ENCODE measurements around the gene APP.
"Not testable (repeated sequence)": the region's sequence is repeated elsewhere in the genome, so short reads cannot be mapped to it uniquely, and the experiment has no call there.

The APP gene

DNA sequence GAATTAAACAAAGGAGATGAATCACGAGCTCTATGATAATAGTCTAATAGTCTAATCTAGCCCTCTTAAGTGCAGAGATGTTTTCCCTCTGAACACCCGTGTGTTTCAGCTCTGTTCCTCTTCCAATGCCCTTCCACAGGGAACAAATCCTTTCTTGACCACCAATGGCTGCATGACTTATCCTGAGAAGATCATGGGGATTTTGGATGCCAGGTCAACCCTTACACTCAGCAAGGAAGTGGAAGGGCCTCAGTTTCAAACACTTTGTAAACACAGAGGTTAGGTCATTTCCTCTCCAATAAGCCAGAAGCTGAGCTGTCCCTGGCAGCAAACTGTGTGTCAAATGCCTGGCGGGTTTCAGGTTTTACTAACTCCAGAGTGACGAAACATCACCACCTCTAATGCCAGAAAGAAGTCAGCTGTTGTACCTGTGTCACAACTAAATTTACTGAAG is 235.8 kb downstream of the APP start:
- no peak for DNase-seq

DNA sequence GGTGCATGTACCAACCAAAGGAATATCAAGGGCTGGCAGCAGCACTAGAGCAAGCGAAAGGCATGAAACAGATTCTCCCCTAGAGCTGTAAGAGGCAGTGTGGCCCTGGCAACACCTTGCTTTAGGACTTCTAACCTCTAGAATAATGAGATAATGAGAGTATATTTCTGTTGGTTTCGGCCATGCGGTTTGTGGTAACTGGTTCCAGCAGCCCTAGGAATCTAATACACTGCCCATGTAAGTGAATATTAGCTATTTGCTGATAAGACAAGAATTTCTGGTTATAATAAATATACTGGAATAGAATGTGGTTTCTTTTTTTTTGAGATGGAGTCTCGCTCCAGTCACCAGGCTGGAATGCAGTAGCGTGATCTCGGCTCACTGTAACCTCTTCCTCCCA is 236.4 kb downstream of the APP start:
- DNase-seq: no peak

DNA sequence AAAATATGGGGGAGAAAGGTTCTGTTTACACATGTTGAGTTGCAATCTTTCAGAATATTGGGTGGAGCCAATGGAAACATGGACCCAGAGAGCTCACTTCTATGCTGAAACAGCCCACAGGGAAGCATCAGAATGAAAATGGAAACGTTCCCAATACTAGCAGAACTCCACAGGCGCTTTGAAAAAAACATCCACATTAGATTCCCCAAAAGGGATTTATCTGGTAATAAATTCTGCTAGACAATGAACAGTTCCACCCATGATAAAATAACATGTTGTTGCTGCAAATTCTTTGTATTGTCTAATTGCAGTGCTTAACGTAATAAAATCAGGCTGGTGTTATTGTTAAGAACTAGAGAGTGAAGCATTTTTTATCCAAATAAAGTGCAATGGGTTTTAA is 238.8 kb downstream of the APP start:
- DNase-seq: no peak

DNA sequence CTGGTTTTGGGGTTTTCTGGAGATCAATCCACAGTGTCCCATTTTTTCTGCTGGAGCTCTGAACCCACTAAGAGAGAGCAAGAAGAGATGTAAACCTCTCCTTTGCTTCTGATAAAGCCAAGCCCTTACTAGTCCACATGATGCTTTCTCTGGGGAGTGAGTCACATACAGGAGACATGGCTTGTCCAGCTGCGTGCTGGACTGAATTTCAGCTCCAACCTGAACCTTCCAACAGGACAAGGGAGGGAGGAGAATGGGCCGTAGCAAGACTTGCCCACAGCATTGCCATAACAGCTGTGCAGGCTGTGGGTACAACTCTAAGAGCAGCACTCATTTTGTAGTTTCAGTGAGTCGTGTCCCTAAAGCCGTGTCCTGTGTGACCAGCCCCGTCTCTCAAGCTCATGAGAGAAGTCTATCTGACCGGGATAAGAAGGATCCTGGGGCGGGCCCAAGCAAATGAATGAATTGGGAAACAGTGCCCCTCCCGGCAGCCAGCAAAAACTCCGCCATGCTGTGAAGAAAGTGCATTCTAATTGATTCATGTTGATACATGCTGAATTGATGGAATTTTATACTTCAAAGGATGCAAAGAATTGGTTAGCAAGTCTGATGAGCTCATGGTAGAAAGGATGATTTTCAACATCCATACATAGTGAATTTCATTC is 240.6 kb downstream of the APP start:
- DNase-seq: no peak

DNA sequence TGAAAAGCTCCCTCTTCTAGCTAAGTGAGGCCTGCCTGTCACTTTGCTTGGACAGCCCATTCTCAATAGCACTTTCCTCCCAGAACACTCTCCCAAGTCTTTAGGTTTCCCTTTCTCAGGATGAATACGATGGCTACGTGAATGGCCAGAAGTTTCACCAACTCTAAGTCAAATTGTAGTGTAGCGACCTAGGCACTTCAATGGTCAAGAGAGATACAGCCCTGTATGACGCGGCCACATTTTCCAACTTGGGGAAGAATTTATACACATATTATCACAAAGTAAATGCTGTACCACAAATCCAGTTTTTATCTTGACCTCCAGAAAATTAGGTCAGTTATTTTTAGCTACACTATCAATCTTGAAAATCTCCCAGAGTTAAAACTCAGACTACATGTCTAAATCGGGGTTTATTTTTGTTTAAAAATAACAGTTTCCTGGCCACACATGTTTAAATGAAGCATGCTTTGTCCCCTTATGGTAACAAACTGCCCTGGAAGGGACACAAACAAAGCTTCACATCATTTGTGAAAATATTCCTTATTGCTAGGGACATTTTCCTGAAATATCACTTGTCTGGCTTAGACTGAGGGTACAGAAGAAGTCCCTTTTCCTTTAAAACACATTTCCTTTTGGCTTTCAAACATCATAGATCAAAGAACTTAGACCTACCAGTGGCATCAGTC is 243.2 kb downstream of the APP start:
- DNase-seq: no peak

DNA sequence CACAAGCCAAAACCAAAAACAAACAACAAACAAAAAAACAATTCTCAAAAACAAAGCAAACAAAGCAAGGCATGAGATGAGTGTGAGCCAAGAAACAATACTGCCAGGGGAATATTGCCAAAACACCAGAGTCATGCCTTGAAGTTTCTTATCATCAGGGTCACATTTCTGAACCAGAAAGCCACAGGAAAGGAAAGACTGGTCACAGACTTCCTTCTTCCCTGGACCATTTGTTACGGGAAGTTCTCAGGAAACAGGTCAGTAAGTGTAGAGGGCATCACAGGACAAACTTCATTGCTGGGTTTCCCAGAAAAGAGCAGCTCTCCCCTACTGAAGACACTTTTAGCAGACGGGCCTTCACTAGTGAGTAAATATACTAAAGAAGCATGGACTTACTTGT is 244.6 kb downstream of the APP start:
- no peak for DNase-seq

DNA sequence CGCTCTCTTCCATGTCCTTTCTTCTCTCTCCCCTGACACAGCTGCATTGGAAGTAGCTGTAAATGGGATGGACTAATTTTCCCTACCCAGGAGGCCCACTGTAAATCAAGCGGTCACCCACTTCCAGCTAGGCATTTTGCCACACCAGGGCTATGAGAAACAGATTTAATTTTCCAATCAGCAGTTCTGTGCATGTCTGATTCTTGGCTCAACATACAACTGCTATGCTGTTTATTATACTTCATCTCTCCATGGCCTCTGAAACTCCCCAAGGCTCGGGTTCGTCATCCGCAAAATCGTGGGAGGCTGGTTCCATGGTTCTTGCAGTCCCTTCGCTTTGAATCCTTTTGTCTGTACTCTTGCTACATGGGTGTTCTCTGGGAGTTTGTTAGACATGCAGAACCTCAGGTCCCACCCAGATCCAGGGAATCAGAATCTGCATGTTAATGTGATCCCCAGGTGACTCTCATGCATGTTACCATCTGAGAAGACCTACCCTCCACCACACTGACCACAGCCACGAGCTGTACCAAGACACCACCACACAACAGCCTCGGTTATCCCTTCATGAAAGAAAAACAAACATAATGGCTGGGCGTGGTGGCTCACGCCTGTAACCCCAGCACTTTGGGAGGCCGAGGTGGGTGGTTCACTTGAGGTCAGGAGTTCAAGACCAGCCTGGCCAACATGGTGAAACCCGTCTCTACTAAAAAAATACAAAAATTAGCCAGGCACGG is 245.3 kb downstream of the APP start:
- no peak for DNase-seq

DNA sequence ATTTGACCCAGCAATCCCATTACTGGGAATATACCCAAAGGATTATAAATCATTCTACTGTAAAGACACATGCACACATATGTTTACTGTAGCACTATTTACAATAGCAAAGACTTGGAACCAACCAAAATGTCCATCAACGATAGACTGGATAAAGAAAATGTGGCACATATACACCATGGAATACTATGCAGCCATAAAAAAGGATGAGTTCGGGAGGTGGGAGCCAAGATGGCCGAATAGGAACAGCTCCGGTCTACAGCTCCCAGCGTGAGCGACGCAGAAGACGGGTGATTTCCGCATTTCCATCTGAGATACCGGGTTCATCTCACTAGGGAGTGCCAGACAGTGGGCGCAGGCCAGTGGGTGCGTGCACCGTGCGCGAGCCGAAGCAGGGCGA is 252.4 kb downstream of the APP start:
- DNase-seq: not testable (repeated sequence)

DNA sequence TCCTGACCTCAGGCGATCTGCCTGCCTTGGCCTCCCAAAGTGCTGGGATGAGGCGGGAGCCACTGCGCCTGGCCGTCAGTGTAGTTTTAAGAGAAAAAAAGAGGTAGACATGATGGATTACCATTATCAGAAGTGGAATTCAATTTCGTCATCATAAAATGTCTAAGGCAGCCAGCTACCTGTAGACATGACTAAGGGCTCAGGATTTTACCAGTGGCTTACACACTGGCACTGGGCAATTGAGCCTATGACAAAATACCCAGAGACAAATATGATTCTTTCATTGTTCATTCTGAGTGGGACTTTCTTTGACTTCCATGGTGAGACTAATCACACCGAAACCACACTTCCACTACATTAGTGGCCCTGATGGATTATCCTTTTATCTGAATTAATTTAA is 254.3 kb downstream of the APP start:
- DNase-seq: no peak

DNA sequence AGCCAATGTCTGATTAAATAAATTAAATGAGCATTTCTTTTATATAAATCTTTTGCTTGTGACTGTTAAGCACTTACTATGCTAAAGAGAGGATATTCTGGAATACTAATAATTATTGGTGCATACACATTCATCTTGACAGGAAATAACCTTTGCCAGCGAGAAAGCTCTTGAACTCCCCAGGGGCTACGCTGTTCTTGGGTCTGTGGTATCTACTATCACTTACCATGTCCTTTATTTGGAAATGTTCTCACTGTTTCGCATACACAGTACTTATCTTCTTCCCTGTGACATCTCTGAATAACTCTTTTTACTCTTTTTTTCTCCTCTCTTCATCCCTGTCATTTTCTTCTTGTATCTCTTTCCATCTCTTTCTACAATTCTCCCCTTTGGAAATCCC is 257.1 kb downstream of the APP start:
- DNase-seq: no peak

DNA sequence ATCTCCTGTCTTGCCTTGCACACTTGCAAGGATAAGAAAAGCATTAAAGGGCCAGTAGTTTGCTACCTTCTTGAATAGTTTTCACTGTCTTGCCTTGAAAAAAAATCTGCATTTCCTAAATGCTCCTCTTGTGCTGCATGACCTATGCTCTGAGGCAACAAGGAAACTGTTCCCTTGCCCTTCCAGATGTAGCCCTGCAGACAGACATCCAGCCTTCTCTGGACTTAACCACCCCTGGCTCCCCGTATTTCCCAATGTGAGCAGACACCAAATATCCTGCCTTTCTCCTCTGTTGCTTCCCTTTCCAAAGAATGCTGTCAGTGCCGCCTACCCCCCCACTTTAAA is 258.2 kb downstream of the APP start:
- DNase-seq: no peak

DNA sequence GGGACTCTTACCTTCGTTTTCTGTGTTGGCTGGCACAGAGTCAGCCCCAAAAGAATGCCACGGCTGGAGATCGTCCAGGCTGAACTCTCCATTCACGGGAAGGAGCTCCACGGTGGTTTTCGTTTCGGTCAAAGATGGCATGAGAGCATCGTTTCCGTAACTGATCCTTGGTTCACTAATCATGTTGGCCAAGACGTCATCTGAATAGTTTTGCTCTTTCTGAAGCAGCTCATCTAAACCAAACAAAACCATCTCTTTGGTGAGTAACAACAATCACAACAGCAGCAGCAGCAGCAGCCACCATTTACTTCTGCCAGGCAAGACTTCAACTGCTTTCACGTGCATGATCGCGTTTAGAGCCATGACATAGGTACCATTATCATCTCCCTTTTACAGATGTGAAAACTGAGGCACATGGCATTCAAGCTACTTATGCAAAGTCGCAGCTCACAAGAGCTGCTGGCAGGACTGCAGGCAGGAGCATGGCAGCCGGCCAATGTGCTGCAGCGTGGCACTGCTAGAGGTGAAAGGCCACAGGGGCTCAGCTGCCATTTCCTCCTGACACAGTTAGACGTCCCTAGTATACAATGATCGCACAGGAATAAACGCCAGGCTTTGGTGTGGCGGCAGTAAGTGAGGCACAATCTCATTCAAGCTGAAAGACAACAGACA is 258.7 kb downstream of the APP start:
- DNase-seq: no peak

DNA sequence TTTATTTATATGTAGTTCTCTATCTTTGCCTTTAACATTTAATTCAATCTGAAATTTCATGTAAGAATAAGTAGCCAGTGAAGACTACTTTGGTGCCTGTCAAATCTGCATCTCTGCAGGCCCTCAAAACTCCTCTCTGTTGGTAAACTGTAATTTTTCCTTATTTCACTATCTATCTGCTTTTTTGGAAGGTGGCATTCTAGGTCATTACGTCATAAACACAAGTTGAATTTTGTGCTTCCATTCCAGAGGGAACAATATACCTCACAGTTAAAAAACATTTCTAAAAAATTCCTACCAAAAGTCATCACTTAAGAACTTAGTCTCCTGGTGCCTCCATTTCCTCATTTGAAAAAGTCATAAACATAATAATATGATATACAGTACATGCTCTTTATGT is 259.8 kb downstream of the APP start:
- no peak for DNase-seq

DNA sequence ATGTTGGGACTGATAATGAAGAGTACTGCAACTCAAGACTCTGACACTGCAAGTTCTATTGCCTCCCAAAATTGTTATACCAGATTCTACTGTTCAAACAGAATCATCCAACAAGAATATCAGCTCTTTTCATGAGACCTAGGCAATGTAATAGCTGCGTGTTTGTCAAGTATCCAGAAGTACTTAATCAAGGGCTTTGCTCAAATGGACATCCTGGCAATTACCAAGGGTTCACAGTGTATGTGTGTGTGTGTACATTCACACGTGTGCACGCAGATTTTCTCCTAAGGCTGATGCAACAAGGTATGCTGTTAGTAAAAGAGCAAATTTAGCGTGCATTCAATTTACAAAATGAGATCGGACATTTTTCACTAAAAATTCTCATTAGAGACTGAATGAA is 261.2 kb downstream of the APP start:
- no peak for DNase-seq

DNA sequence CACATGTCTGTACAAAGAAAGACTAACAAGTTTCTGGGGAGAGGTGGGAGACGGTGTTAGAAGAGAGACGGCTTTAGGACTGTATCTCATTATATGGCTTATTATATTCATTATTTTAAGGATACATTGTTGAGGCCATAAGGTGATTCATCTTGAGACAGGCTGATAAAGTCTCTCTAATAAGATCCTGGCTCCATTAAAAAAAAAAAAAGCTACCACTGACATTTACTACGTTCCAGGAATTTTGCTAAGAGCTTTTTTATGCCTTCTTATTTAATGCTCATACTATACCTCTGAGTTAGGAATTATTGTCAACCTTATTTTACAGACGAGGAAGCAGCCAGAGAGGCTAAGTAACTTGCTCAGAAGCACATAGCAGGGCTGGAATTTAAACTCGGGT is 262.1 kb downstream of the APP start:
- no peak for DNase-seq

DNA sequence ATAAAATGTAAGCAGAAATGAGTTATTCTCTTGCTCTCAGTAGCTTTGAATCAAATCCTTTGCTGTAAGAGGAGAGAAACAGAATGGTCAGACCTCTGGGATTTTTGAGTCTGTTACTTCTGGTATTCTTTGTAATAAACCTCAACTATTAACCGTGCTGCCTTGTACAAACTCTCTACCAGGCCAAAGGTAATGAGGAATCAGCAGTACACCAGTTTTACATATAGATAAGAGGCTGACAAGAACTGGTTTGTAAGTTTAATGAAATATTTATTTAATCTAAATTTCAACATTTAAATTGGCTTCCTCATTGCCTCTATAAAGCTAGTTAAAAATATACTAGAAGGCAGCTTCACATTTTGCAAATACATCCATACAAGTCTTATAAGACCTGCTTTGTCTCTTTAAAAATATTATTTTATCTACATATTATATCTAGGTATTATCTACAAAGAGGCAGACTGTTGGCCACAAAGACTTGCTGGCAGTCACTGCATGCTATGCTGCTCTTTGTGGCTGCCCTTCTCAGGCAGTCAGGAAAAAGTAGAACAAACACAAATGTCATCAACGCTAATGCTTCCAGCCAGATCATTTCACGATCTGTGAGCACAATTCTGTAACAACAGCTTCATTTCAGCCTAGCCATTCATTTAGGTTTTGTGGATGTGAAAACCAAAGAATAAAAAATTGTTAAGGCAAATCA is 262.8 kb downstream of the APP start:
- DNase-seq: no peak

DNA sequence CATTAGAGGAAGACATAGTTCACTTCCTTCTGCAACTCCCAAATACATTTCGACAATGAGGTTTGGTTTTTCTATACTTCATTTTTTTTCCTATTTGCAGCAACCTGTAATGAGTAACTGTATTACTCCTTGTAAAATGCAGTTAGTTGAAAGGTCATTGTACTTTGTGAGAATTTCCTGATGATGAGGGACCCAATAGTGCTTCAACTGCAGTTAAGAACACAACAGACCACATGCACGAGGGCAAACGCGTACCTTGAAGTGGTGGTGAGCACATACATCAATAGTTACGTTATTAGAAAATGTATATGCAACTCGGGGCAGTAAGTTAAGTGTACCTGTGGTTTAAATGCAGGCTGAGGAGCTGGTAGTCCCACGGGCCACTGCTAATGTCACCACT is 264.0 kb downstream of the APP start:
- DNase-seq: no peak

DNA sequence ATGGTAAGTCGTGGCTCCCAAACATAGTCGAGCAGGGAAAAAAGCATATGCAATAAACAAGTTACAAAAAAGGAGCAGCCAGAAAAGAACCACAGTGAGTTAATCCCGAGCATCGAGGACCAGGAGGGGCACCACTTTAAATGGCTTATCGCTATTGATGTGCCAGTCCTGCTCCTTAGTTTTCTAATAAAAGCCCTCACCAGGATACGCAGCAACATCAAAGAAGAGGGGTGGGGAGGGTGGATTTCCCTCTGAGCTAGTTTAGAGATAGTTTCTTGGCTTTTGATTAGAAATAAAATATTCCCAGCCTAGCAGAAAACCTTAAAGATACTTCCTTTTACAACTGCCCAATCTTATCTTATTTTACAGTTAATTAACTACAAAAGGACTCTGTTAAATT is 265.4 kb downstream of the APP start:
- no peak for DNase-seq

DNA sequence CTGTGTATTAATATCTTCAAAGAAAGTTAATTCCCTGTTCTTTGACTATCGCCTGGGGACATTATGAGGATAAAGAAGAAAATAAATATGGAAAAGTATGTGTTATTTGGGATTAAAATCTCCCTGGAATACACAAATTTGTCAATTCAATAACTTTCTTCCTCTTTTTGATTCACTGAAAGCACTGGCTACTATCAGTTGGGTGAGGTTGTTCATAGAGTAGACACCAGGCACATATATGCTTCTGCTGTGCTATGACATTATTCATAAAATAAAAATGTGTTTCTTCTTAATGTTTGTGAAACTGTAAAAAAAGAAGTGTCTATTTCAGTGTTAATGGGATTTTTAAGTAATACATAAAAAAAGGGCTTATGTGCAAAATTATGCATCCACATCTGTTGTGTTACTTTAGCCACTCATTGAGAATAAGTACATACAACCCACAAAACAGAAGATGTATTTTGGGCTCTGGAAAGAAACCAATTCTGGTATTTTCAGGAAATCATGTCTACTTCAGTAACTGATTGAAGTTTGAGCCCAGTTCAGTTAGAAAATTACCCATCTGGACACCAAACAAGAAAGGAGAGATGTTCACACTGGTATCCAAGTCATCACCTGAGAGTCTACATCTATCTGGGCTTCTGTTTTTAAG is 266.4 kb downstream of the APP start:
- no peak for DNase-seq

DNA sequence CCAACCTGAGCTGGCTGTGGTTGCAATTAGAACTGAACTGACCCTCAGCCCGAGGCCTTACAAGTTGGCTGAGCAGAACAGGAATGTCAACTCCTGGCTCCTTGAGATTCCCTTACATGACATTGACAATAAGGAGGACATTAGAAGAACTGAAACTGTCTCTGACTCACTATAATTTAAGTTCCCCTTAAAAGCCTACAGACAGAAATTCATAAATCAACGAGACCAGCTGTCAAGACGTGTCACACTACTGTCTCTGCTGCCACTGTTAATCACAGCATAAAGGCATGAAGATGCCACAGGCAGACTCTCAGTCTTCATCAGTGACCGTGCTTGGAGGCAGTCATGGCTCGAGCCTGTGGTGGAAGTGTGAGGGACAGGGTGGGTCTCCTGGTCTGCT is 267.0 kb downstream of the APP start:
- no peak for DNase-seq

DNA sequence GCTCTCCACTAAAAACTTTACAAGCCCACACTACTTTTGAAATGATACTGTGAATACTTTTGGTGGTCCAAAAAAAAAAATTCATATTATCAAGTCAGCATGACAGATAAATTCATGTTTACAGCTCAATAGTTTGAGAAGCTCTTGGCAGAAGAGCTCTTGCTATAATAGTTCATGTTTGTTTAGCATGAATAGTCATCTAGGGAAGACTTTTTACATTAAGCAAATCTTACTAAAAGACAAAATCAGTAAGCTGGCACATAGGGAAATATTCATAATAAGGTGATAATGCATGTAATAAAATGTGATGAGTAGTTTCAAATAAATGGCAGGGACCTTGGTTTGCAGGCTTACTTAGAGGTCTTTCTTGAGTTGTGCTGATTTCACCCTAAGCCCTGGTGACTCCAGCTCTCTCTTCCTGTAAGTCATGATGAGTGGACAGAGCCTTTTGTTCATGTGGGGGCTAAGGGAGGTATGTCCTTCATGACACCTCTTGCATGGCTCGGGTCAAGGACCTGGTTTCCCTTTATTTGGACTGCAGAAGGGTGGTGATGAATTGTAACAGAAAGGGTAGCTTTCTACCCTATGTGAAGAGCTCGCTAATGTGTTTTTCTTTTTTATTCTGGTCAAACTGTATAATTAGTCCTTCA is 269.1 kb downstream of the APP start:
- no peak for DNase-seq

DNA sequence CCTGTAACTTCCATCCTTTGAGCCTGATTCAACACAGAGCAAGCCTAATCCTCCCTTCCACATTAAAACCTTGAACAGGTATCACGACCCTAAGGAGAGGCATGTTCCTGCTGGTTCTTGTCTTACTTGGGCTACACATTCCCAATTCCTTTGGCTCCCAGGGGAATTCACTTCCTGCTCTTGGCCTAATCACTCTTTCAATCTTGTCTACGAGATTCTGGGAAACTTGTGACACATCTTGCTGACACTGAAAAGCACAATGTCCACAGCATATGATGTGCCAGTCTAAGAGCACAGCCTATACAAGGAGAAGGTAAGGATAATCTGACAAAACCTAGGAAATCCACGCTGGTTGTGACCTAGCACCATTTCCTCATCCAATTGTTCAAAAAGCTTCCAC is 271.9 kb downstream of the APP start:
- DNase-seq: no peak

Data from RPMI8226 (cell line).